ENCODE measurements around the gene B9D1.

The B9D1 gene

DNA sequence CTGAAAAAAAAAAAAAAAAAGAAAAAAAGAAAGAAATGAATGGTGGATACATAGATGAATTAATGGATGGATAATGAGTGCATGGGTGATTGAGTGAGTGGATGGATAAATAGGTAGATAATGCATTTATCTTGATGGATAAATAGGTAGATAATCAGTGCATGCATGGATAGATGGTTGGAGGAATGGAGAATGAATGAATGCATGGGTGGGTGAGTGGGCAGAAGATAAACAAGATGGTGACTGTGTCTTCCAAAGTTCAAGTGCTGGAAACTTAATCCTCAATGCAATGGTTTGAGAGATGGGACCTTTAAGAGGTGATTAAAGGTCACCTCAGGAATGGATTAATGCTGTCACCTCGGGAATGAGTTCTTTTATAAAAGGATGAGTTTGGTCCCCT, 41.7 kb upstream of the B9D1 start:
- no peak for TF ChIP-seq Cebpa-rat (IDR thresholded peaks at IDR 0.05)
- H3K4me2 ChIP-seq: no peak overlapping the region
- no peaks in the 10 kb centered on the region for H3K27me3 ChIP-seq
- H3K9me3 ChIP-seq: no peaks in the 10 kb centered on the region
- no peak overlapping the region for H3K27ac ChIP-seq
- no peak overlapping the region for H3K4me3 ChIP-seq
- no peaks in the 10 kb centered on the region for H4K20me1 ChIP-seq
- no peaks in the 10 kb centered on the region for H3K4me1 ChIP-seq
- H3K9ac ChIP-seq: no peak overlapping the region
- H3K36me3 ChIP-seq: no peaks in the 10 kb centered on the region

DNA sequence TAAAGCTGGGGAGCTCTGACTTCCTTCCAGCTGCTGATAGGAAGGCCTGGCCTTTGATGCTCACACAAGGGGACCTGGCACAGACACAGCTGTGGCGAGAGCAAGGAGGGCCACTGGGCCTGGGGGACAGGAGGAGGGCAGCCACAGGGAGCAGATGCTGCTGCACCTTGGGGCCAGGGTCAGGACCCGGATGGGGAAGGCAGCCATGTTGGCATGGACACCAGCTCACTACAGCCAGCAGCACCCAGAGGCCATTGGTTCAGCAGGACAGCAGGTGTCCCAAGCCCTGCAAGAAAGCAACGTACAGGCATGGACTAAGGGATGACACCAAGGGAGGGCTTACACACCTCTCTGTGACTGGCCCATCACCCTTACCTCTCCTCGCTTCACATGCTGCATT, 40.5 kb upstream of the B9D1 start:
- Histone ChIP-seq H3K4me1 (no peaks in the 10 kb centered on the region), H3K4me3 (no peak overlapping the region), H3K9me3 (no peaks in the 10 kb centered on the region), H3K36me3 (no peaks in the 10 kb centered on the region), H3K9ac (no peak overlapping the region), H3K4me2 (no peak overlapping the region), H3K27ac (no peak overlapping the region), H3K27me3 (no peaks in the 10 kb centered on the region), H4K20me1 (no peaks in the 10 kb centered on the region)
- TF ChIP-seq Cebpa-rat (IDR thresholded peaks at IDR 0.05): no peak

DNA sequence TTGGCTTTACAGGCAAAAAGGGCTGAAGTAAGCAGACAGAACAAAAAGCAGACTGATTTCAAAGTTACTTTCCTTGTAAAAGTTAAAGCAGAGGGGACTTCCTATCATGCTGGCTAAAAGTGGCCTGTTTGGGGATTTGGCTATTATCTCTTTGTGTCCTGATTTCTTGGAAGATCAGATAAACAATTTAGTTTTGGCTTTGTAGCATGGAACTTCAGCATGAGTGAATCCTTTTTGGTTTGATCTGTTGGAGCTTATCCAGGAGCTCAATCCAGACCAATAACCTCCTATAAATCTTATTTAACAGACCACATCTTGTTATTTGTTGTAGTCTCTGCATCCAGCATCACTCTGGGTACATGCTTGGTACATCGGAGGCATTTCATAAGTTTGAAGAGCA, 39.6 kb upstream of the B9D1 start:
- Histone ChIP-seq H3K4me2 (no peak overlapping the region), H3K27ac (no peak overlapping the region), H3K4me3 (no peak overlapping the region), H3K4me1 (no peaks in the 10 kb centered on the region), H3K9me3 (no peaks in the 10 kb centered on the region), H3K9ac (no peak overlapping the region), H4K20me1 (no peaks in the 10 kb centered on the region), H3K27me3 (no peaks in the 10 kb centered on the region), H3K36me3 (no peaks in the 10 kb centered on the region)
- no peak for TF ChIP-seq Cebpa-rat (IDR thresholded peaks at IDR 0.05)

DNA sequence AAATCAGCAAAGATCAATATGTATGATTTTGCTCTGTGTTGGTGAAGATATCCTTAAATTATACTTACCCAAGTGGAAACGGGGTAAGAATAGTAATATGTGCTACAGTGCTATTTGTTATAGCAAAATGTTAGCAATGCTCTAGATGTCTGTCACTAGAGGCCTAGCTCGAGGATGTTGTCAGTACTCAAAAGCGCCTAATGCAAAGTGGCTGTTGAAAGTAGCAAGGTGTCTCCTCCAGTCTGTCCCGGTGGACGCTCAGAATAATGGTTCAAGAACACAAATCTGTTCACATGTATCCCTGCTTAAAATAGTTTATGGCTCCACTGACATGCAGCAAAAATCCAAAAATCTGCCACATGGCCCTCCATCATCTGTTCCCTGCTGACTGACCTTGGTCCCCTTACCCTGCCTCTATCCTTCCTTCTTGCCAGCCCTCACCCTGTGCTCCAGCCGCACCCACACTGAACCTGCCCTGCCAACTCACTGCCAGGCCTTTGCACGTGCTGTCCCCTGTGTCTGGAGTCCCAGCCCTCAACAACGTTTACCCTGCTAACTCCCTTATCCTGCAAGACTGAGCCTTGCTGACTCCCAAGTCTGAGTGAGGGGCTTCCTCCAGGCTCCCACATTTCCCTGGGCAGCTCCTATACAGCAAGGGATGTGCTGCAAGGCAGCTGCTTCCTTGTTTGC, 38.9 kb upstream of the B9D1 start:
- Histone ChIP-seq H4K20me1 (no peaks in the 10 kb centered on the region), H3K27me3 (no peaks in the 10 kb centered on the region), H3K9me3 (no peaks in the 10 kb centered on the region), H3K4me2 (no peak overlapping the region), H3K4me1 (no peaks in the 10 kb centered on the region), H3K27ac (no peak overlapping the region), H3K36me3 (no peaks in the 10 kb centered on the region), H3K9ac (no peak overlapping the region), H3K4me3 (no peak overlapping the region)
- TF ChIP-seq Cebpa-rat (IDR thresholded peaks at IDR 0.05): no peak

DNA sequence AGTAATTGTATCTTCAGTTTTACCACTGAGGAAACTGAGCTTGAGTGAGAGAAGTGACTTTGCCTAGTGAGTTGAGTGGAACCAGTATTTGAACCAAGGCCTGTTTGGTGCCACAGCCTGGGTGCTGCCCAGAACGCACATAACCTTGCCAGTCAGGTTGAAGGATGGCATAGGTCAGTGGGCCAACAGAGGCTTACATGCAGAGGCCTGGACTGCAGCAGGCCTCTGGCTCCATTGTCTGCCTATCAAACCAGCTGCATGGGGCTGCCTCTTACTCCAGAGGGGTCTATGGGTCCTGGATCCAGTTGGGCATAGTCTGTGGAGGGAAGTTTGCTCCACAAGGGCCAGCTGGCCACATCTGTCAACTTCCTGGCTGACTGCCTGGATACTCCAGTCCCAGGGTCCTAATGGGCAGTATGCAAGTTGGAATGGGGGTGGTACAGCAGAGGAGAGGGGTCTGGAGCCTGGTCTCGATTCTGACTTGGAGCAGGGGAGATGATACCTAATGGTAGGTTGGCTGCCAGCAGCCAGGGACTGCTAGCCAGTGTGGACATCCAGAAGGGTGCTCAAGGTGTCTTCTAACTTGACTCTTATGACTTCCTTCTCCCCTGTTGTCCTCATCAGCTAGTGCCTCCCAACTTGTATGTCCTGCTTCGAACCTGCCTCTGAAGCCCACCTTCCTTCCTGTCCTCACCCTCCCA, 37.4 kb upstream of the B9D1 start:
- H3K36me3 ChIP-seq: no peaks in the 10 kb centered on the region
- H3K9me3 ChIP-seq: no peaks in the 10 kb centered on the region
- no peak overlapping the region for H3K9ac ChIP-seq
- H4K20me1 ChIP-seq: no peaks in the 10 kb centered on the region
- no peaks in the 10 kb centered on the region for H3K27me3 ChIP-seq
- no peak overlapping the region for H3K27ac ChIP-seq
- no peak overlapping the region for H3K4me2 ChIP-seq
- no peak overlapping the region for H3K4me3 ChIP-seq
- H3K4me1 ChIP-seq: no peaks in the 10 kb centered on the region
- no peak for TF ChIP-seq Cebpa-rat (IDR thresholded peaks at IDR 0.05)

DNA sequence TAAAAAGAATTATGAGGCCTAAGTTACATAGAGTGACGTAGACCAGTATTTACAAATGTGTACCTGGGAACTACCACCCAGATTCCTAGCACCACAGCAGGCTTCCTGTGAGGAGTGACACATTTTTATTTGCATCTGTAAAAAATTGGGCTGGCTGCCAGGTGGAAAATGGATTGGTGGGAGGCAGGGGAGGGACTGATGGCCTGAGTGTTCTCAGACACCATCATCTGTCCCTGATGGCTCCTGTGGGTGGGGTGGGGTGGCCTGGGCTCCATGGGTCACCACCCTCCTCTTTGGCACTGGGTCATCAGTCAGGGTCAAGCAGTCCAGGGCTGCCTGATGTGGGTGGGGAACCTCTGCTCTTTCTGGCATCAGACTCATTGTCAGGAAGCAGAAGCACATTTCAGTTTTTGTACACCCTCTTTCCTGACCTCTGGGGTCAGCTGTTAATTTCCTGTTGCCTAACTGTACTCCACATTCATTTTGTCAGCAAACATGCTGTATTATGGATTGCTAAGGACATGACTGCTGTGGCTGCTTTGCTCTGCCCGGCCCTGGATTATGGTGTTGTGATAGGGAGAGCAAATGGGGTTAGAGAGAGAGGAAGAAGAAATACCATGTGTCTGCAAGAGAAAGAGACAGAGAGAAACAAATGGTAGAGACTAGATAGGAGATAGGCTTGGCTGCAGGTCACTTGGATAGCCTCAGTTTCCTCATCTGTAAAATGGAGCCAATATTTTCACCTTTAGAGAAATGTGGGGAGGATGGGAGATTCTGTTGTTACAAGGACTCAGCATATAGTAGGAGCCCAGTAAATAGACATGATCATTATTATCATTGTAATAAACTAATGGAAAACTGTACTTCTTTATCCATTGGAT, 36.0 kb upstream of the B9D1 start:
- no peaks in the 10 kb centered on the region for H3K36me3 ChIP-seq
- no peaks in the 10 kb centered on the region for H3K9me3 ChIP-seq
- H3K27ac ChIP-seq: no peak overlapping the region
- H3K4me1 ChIP-seq: no peaks in the 10 kb centered on the region
- H3K9ac ChIP-seq: no peak overlapping the region
- H3K4me2 ChIP-seq: no peak overlapping the region
- H3K4me3 ChIP-seq: no peak overlapping the region
- H3K27me3 ChIP-seq: no peaks in the 10 kb centered on the region
- H4K20me1 ChIP-seq: no peaks in the 10 kb centered on the region
- no peak for TF ChIP-seq Cebpa-rat (IDR thresholded peaks at IDR 0.05)

DNA sequence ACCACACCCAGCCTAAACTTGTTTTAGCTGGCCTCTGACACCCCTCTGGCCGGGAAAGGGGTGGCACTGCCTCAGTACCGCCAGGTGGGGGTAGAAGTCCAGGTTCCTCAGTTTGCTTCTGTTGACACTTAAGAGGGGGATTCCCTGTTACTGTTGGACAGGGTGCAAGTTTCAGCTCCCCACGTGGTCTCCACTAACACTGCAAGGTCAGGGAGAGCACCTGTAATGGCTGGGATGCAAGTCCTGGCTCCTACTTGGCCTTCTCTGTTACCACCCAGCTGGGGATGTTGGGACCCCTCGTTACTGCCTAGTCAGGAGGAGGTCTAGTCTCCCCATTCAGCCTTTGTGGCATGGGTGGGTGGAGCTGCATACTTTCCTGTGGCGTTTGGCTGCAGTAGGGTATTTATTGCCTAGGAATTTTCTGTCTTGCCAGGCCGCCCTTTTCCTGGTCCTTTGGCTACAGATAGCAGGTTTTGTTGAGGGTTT, 35.1 kb upstream of the B9D1 start:
- Histone ChIP-seq H4K20me1 (no peaks in the 10 kb centered on the region), H3K36me3 (no peaks in the 10 kb centered on the region), H3K4me2 (no peak overlapping the region), H3K4me3 (no peak overlapping the region), H3K9me3 (no peaks in the 10 kb centered on the region), H3K27ac (no peak overlapping the region), H3K4me1 (no peaks in the 10 kb centered on the region), H3K9ac (no peak overlapping the region), H3K27me3 (no peaks in the 10 kb centered on the region)
- TF ChIP-seq Cebpa-rat (IDR thresholded peaks at IDR 0.05): no peak

DNA sequence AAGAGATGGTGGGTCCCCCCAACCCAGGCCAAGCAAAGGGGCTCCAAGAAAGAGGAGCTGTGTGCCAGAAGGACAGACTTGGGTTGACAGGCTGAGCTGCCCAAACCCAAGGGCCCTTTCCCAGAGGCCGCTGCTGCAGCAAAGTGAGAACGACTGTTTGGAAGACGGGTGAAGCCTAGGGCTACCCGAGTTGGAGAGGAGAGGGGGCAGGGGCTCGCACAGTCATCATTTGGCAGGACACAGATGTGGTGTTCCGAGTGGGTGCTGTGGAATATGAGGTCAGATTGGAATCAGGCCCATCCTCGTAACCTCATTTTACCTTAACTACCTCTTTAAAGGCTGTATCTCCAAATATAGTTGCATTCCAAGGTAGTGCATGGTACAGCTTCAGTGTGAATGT, 29.8 kb upstream of the B9D1 start:
- H3K4me1 ChIP-seq: peaks cover 7% of the 10 kb centered on the region; the same call in 1 of the 2 replicates
- no peaks in the 10 kb centered on the region for H4K20me1 ChIP-seq
- no peak overlapping the region for H3K4me3 ChIP-seq
- H3K9ac ChIP-seq: no peak overlapping the region
- no peaks in the 10 kb centered on the region for H3K36me3 ChIP-seq
- H3K4me2 ChIP-seq: no peak overlapping the region
- no peaks in the 10 kb centered on the region for H3K27me3 ChIP-seq
- H3K27ac ChIP-seq: no peak overlapping the region
- H3K9me3 ChIP-seq: no peaks in the 10 kb centered on the region
- no peak for TF ChIP-seq Cebpa-rat (IDR thresholded peaks at IDR 0.05)

DNA sequence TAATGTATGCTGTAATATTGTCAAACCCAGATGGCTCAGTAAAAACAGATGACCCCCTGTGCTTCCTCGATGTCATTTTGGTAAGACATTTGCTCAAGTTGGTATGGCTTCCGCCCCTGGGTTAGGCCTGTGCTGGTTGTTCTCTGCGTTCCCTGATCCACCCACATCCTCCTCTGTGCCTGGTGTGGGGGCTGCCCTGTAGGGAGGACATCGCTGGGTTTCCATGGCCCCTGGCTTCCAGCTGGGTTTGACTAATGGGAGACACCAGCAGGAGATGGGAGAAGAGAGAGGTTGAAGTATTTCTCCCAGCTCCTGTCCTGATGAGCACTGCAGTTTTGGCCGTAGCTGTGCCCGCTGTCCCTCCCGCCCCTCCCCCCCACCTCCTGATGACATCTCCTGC, 28.9 kb upstream of the B9D1 start:
- no peaks in the 10 kb centered on the region for H4K20me1 ChIP-seq
- H3K27me3 ChIP-seq: no peaks in the 10 kb centered on the region
- no peak overlapping the region for H3K9ac ChIP-seq
- H3K9me3 ChIP-seq: no peaks in the 10 kb centered on the region
- no peaks in the 10 kb centered on the region for H3K36me3 ChIP-seq
- H3K4me3 ChIP-seq: no peak overlapping the region
- no peak overlapping the region for H3K4me2 ChIP-seq
- peaks cover 13% of the 10 kb centered on the region; the same call in 1 of the 2 replicates for H3K4me1 ChIP-seq
- no peak overlapping the region for H3K27ac ChIP-seq
- no peak for TF ChIP-seq Cebpa-rat (IDR thresholded peaks at IDR 0.05)

DNA sequence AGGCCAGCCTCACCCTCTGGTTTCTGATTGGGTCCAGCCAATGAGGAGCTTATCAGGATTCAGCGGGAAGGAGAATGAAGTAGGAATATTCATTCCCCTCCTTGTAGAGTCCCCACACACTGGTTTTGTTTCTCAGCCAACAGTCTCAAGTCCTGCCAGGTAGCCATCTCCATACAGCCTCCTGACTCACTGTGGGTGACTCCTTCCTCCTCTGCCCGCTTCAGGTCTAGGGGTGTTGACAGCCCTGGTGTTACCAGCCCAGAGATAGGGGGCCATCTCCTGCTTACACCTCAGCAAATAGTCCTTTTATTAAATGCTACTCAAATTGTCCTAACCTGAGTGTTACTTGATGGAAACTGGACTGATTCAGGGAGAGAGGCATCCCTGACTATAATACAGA, 28.4 kb upstream of the B9D1 start:
- Histone ChIP-seq H3K27ac (no peak overlapping the region), H3K9ac (no peak overlapping the region), H3K4me3 (no peak overlapping the region), H3K4me2 (no peak overlapping the region), H4K20me1 (no peaks in the 10 kb centered on the region), H3K4me1 (peaks cover 17% of the 10 kb centered on the region; the same call in 1 of the 2 replicates), H3K36me3 (no peaks in the 10 kb centered on the region), H3K9me3 (no peaks in the 10 kb centered on the region), H3K27me3 (no peaks in the 10 kb centered on the region)
- TF ChIP-seq Cebpa-rat (IDR thresholded peaks at IDR 0.05): no peak

Data from BLaER1 (cell line).